ENCODE data around the gene ANKS1B. TPM values are rescaled to one million over a fixed set of nuclear protein-coding genes. Genes with fewer than 3 reads are reported as not detected.
"Not testable (repeated sequence)": the region's sequence is repeated elsewhere in the genome, so short reads cannot be mapped to it uniquely, and the experiment has no call there.

Gene ANKS1B
- total RNA-seq, 1 donor from 2014 or later, result not detected

- no peak for DNase-seq
These were observed 238.2 kb downstream of the ANKS1B start for GRCh38 chr12:99746538-99746937.

GRCh38 chr12:99745895-99746294, 238.8 kb downstream of the ANKS1B start:
- DNase-seq, result no peak

DNA sequence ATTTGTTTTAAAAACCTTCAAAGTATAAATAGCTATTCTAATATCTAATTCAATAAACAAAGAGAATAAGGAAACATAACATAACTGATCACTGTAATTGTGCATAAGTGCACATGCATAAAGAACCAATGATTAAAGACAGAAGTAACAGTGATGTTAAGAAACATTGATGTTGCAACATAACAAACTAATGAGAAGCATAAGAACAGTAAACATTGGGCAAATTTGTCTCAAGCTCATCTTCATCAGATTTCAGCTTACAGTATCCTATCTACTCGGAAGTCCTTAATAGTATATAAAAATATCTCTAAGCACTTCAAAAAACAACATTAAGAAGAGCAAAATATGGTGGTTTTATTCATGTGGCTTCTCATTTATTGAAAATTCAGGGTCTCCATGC, 239.6 kb downstream of the ANKS1B start:
- DNase-seq, result no peak

- no peak for DNase-seq
These were observed 247.9 kb downstream of the ANKS1B start for GRCh38 chr12:99736760-99737269.

GRCh38 chr12:99732131-99732530, 252.6 kb downstream of the ANKS1B start:
- DNase-seq, result no peak

DNA sequence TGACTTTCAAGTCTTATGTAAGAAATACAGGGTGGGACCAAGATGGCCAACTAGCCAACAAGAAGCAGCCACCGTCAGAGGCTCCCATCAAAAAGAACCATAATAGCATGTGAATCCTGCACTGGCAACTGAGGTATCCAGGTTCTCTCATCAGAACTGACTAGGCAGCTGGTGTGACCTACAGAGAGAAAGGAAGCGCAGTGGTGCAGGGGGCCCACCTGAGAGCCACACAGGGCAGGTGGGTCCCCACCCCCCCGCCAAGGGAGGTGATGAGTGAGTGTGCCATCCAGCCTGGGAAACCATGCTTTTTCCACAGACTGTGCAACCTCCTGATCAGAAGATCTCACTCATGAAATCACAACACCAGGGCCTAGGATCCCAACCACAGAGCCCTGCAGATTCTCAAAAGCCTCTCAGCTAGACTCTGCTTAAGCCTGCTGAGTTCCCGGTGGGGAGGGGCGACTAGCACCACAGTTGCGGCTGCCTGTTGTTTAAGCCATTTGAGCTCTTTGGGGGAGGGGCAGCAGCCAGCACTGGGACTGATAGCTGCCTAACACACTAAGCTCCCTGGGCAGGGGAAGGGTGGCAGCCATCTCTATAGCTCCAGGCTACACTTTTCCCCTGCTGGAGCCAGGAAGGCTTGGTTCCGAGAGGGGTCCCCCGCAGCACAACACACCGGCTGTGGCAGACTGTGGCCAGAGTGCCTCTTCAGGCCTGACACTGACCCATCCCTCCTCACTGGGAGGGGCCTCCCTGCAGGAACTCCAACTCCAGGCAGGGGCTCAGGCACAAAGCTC, 261.8 kb downstream of the ANKS1B start:
- no peak for DNase-seq

GRCh38 chr12:99721715-99722275, 262.9 kb downstream of the ANKS1B start:
- DNase-seq, result no peak

DNA sequence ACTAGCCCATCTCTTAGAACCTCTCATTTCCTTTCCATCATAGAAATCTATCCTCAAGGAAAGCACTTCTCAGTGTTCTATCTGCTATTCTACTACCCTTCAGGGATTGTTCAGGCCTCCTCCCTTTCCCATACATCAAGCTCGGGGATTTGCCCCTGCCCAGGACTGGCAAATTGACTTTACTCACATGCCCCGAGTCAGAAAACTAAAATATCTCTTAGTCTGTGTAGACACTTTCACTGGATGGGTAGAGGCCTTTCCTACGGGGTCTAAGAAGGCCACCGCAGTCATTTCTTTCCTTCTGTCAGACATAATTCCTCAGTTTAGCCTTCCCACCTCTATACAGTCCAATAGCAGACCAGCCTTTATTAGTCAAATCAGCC, 264.7 kb downstream of the ANKS1B start:
- not testable (repeated sequence) for DNase-seq

DNA sequence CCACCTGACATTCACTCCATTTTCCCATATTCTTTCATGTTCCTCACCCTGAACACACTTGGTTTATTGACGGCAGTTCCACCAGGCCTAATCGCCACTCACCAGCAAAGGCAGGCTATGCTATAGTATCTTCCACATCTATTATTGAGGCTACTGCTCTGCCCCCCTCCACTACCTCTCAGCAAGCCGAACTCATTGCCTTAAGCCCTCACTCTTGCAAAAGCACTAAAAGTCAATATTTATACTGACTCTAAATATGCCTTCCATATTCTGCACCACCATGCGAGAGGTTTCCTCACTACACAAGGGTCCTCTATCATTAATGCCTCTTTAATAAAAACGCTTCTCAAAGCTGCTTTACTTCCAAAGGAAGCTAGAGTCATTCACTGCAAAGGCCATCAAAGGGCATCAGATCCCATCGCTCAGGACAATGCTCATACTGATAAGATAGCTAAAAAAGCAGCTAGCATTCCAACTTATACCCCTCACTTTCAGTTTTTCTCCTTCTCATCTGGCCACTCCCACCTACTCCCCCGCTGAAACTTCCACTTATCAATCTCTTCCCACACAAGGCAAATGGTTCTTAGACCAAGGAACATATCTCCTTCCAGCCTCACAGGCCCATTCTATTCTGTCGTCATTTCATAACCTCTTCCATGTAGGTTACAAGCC, 265.2 kb downstream of the ANKS1B start:
- DNase-seq, result not testable (repeated sequence)

DNA sequence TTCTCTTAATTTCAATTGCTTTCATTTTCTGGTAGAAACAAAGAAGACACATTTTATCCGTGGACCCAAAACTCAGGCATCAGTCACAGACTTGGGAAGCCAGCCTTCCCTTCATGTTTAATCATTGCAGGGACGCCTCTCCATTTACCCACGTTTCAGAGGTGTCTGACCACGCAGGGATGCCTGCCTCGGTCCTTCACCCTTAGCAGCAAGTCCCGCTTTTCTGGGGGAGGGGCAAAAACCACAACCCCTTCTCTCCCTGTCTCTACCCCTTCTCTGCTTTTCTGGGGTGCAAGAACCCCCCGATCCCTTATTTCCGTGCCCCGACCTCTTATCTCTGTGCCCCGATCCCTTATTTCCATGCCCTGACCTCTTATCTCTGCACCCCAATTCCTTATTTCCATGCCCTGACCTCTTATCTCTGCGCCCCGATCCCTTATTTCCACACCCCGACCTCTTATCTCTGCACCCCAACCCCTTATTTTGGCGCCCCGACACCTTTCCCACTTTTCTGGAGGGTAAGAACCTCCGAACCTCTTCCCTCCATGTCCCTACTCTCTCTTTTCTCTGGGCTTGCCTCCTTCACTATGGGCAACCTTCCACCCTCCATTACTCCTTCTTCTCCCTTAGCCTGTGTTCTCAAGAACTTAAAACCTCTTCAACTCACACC, 268.8 kb downstream of the ANKS1B start:
- DNase-seq, result not testable (repeated sequence)

DNA sequence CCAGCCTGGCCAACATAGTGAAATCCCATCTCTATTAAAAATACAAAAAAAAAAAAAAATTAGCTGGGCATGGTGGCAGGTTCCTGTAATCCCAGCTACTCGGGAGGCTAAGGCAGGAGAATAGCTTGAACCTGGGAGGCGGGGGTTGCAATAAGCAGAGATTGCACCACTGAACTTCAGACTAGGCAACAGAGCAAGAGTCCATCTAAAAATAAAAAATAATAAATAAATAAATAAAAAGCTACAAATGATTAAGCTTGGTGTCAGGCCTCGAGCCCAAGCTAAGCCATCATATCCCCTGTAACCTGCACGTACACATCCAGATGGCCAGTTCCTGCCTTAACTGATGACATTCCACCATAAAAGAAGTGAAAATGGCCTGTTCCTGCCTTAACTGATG, 269.8 kb downstream of the ANKS1B start:
- not testable (repeated sequence) for DNase-seq

GRCh38 chr12:99713946-99714520, 270.7 kb downstream of the ANKS1B start:
- no peak for DNase-seq

GRCh38 chr12:99712281-99712680, 272.5 kb downstream of the ANKS1B start:
- DNase-seq, result no peak

DNA sequence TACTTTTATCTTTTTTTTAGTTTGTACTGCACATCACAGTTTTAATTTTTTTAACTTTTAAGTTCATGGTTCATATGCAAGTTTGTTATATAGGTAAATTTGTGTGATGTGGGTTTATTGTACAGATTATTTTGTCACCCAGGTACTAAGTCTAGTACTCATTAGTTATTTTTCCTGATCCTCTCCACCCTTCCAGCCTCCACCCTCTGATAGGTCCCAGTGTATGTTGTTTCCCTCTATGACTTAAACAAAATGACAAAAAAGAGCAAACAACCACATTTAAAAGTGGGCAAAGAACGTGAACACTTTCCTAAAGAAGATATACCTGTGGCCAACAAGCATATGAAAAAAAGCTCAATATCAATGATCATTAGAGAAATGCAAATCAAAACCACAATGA, 273.5 kb downstream of the ANKS1B start:
- DNase-seq, result no peak

DNA sequence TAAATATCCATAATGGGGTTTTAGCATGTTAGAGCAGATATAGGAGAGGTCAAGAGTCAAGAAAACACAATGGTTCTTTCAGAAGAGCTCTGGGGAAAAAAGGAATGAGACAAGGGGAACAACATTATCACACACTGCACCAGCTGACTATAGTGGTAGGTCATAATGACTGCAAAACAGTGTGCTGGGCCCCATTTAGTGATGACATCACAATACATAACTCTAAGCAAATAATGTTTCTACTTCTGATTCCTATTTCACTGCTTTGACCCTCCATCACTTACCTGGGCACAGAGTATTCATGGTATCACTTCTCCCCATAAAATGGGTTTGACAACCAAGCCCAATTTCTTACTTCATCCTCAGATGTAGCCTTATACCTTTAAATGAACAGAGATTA, 275.1 kb downstream of the ANKS1B start:
- no peak for DNase-seq

DNA sequence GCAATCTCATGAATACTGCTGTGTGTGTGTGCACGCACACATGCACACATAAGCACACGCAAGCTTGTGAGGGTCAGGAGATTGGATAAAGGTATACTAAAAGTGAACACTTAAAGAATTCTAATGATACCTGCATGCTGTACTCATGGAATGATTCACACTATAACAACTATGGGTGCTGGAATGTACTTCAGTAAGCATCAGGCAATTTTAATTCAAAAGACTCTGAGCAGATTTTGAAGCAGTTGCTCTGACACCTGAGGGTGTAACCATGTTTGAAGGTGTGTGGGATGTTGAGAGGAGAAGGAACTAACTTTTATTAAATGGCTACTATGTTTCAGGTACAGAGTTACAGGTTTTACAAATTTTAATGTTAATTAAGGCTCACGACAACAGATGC, 275.6 kb downstream of the ANKS1B start:
- no peak for DNase-seq

GRCh38 chr12:99707883-99708282, 276.9 kb downstream of the ANKS1B start:
- DNase-seq, result no peak

- DNase-seq, result no peak
These were observed 277.8 kb downstream of the ANKS1B start for GRCh38 chr12:99706736-99707473.

DNA sequence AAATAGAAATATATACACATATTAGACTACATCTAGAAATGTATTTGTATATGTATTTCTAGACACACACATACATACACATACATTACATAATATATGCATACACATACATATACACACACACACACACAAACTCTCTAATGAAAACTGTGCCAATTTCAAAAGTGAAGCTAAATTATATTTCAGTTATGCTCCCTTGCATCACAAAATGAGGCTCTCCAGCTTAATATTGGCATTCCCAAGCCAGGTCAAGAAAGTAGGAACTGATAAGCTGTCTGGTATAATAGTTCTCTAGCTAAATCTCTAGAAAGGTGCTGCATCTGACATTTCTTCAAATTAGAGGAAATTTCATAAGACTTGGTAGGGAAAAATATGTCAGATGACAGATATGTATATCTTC, 280.3 kb downstream of the ANKS1B start:
- DNase-seq, result no peak

GRCh38 chr12:99704036-99704435, 280.7 kb downstream of the ANKS1B start:
- no peak for DNase-seq

DNA sequence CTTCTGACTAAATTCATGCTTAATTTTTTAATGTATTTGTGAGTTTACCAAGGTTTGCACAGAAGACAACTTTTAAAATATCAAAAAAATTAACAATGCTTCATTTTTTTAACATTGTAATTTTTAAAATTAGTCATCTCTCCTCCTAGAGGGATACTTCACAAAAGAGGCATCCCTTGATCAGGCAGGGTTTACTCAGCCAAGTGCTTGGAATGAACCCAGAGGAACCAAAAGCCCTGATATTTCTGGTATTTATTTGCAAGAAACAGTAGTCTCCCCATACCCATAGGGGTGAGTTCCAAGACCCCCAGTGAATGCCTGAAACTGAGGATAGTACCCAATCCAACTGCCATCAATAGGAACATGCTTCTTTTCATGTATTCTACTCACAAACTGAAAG, 284.7 kb downstream of the ANKS1B start:
- DNase-seq, result no peak

DNA sequence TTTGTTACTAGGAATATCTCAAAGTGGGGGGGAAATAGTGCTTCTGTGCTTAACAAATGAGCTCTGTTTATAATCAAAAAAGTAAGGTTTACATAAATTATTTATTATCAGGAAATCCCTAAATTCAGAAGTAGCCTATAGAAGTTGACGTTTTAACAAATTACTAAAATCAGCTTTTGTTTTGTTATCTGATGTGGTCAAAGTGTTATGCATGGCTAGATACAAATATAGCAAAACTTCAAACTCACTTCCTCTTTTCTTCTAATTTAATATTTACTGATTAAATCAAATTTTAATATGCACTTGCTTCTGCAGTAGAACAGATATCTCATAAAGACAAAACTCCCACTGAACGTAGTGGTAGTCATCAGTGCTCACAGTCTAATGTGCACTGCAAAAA, 289.7 kb downstream of the ANKS1B start:
- DNase-seq, result no peak

Measured in dermis blood vessel endothelial cell (primary cell).